GM12875 (cell line): ENCODE results near the gene KIF6.

Experiments
- H3K4me3 ChIP-seq: one replicate; pipeline ENCODE4 v1.5.1; 2011; ENCODE audit warnings: low read depth, low read length, control low read depth
- CTCF ChIP-seq: IDR thresholded peaks from 2 replicates; pipeline ENCODE4 v1.5.1; 2011; ENCODE audit warnings: low read depth, mild to moderate bottlenecking, control low read depth, inconsistent platforms, low read length, moderate library complexity, borderline replicate concordance; ENCODE audit not compliant: insufficient read depth

The KIF6 gene

DNA sequence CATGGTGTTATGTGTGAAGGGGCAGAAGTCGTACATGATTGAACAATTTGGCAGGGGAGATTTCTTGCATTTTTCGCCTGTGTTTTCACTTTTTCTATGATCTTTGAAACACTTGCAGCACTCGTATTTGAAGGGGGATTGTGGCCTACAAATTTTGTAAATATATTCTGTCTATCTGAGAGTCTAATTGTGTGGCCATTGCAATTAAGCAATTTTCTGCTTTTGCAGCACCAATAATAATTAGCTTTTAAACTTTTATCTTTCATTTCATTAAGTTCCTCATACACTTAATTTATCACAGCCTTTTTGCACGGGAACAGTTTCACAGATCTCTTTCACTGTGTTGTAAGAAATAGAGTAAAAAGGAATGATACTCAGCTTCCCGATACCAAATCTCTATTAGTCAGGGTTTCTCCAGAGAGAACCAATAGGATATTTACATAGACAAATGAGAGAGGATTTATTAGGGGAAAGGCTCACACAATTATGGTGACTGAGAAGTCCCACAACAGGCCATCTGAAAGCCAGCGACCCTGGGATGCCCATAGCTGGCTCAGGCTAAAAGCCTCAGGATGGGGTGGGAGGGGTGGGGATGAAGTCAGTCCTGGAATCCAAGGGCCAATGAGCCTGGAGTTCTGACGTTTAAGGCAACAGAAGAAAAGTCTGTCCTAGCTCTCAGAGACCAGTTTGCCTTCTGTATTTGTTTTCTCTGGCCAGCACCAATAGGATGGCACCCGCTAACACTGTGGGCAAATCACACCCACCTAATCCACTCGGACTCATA is 58.3 kb downstream of the KIF6 start:
- no peak for TF ChIP-seq CTCF
- H3K4me3 ChIP-seq: no peak overlapping the region

DNA sequence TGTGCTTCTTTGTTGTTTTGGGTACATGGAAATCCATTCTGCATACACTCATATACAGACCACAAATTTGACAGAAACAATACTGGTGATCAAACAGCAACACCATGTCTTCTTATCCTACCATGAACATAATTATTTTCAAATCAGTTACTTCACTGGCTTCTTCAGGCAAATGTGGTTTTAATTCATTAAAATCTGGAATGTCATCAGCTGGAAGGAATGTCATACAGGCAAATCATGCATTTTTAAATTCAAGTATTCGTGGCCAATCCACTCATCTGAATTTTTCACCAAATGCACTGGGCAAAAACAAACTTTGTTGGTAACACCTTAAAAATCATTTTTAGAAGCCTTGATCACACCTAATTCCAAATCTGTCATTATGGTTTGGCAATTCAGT is 59.3 kb downstream of the KIF6 start:
- TF ChIP-seq CTCF: no peak
- H3K4me3 ChIP-seq: no peak overlapping the region

DNA sequence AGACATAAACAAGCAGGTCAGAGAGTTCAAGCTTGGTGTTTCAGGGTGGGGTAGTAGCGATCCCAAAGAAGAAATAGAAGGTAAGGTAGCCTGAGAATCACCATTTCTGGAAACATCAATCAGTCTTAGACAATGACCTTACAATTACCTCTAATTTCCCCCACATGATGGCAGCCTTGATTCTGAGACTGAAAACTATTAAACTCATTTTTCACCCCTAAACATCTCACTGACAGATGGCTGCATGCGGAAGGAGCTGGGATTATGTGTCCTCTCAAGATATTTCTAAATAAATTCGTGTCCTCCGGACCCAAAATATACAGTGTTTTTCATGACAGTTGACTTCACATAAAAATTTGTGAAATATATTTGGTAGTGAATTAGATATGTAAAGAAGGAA is 61.0 kb downstream of the KIF6 start:
- no peak overlapping the region for H3K4me3 ChIP-seq
- TF ChIP-seq CTCF: no peak

- no peak overlapping the region for H3K4me3 ChIP-seq
- no peak for TF ChIP-seq CTCF
Observed at GRCh38 chr6:39657355-39658135, 67.7 kb downstream of the KIF6 start.

DNA sequence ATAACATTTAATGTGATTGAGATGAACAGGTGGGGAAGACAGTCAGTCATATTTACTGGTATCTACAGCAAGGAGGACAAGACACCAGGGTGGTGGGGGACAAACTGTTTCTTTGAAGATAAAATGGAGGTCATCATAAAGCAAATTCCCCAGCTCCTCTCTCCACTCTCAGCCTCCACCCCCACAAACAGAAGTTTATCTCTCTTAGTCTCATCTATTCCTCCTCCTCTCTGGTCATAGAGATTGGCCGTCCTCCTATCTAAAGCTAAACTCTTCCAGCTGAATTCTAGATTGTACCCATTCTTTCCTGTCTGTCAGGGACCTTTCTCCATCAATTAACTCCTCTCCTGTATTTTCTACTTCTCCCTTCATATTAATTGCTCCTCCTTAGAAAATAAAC is 71.1 kb downstream of the KIF6 start:
- no peak for TF ChIP-seq CTCF
- H3K4me3 ChIP-seq: no peak overlapping the region

DNA sequence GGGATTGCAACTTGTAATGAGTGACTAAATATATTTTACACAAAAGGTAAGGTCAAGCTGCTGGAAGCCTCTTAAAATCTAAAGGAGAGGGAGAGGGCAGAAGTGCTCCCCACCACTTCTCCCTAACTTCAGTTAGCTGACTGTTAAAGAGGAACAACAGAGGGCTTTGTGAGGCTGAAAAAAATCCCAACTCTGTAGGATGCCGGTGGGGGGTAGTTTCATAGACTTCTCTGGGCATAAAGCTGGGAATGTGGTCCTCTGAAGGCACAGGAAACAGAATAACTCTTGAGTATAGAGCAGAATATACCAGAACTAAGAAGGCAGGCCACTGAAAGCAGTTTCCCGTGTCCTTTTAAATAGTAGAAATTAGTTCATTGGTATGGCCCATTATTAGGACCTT is 71.6 kb downstream of the KIF6 start:
- H3K4me3 ChIP-seq: no peak overlapping the region
- no peak for TF ChIP-seq CTCF

GRCh38 chr6:39649996-39650395 is 75.2 kb downstream of the KIF6 start:
- TF ChIP-seq CTCF: no peak
- H3K4me3 ChIP-seq: no peak overlapping the region
